Neural crest cell (in vitro differentiated cells): ENCODE results near the gene TMPRSS13. TPM values are rescaled to one million over a fixed set of nuclear protein-coding genes. Genes with fewer than 3 reads are reported as not detected.
A peak's percentile ranks its signal among the peaks of the same experiment; 100 is the strongest.

ENCODE experiments used
- DNase-seq: peaks from one replicate; pipeline ENCODE4 v3.0.0; 2021; ENCODE audit warnings: low read depth, mixed read lengths, low spot score
- H3K27ac Mint-ChIP-seq: one replicate; pipeline ENCODE4 v1.8.0; 2021; ENCODE audit warnings: mild to moderate bottlenecking, mixed read lengths; ENCODE audit not compliant: unreplicated experiment
- H3K27me3 Mint-ChIP-seq: 2 replicates; pipeline ENCODE4 v1.8.0; 2021; ENCODE audit warnings: low read depth, mild to moderate bottlenecking, mixed read lengths
- H3K36me3 Mint-ChIP-seq: 2 replicates; pipeline ENCODE4 v1.8.0; 2021; ENCODE audit warnings: low read depth, mild to moderate bottlenecking, mixed read lengths
- H3K4me1 Mint-ChIP-seq: 2 replicates; pipeline ENCODE4 v1.8.0; 2021; ENCODE audit warnings: mixed read lengths
- H3K4me3 Mint-ChIP-seq: one replicate; pipeline ENCODE4 v1.8.0; 2021; ENCODE audit warnings: mild to moderate bottlenecking, mixed read lengths
- H3K9me3 Mint-ChIP-seq: 2 replicates; pipeline ENCODE4 v1.8.0; 2021; ENCODE audit warnings: mixed read lengths
- CTCF ChIP-seq: fragments of 200-600 bp; sonication (generic); conservative IDR thresholded peaks from 2 replicates; pipeline ENCODE4 v1.5.0; 2021; ENCODE audit warnings: antibody characterized with exemption, mild to moderate bottlenecking
- total RNA-seq: library from RNA; stranded (reverse); gene quantifications from 2 replicates; pipeline ENCODE4 v1.2.1, GENCODE V29; 2021

The TMPRSS13 gene
- total RNA-seq, 1 donor from 2014 or later, result not detected

GRCh38 chr11:117973503-117973860, 44.3 kb upstream of the TMPRSS13 start:
- TF ChIP-seq CTCF, result no peak
- no peak for DNase-seq
- no peak overlapping the region for H3K4me3 Mint-ChIP-seq
- H3K27me3 Mint-ChIP-seq, result no peaks in the 10 kb centered on the region
- peaks cover 5% of the 10 kb centered on the region for H3K4me1 Mint-ChIP-seq
- H3K27ac Mint-ChIP-seq, result no peak overlapping the region
- H3K36me3 Mint-ChIP-seq, result no peaks in the 10 kb centered on the region
- no peaks in the 10 kb centered on the region for H3K9me3 Mint-ChIP-seq

GRCh38 chr11:117972629-117973502, 43.7 kb upstream of the TMPRSS13 start:
- Mint-ChIP-seq H3K27ac (peak overlapping the region; percentile 35), H3K27me3 (no peaks in the 10 kb centered on the region), H3K9me3 (no peaks in the 10 kb centered on the region), H3K4me3 (no peak overlapping the region), H3K36me3 (no peaks in the 10 kb centered on the region), H3K4me1 (peaks cover 5% of the 10 kb centered on the region)
- DNase-seq, result no peak
- TF ChIP-seq CTCF, result no peak

GRCh38 chr11:117972044-117972443, 42.8 kb upstream of the TMPRSS13 start:
- Mint-ChIP-seq H3K36me3 (no peaks in the 10 kb centered on the region), H3K27ac (no peak overlapping the region), H3K9me3 (no peaks in the 10 kb centered on the region), H3K4me3 (no peak overlapping the region), H3K4me1 (peaks cover 5% of the 10 kb centered on the region), H3K27me3 (no peaks in the 10 kb centered on the region)
- no peak for TF ChIP-seq CTCF
- no peak for DNase-seq

GRCh38 chr11:117970400-117971024, 41.3 kb upstream of the TMPRSS13 start:
- no peaks in the 10 kb centered on the region for H3K27me3 Mint-ChIP-seq
- H3K27ac Mint-ChIP-seq, result no peak overlapping the region

More at GRCh38 chr11:117970400-117971024, 41.3 kb upstream of the TMPRSS13 start:
- H3K36me3 Mint-ChIP-seq, result no peaks in the 10 kb centered on the region
- H3K4me3 Mint-ChIP-seq, result no peak overlapping the region
- H3K9me3 Mint-ChIP-seq, result no peaks in the 10 kb centered on the region
- DNase-seq, result no peak
- peaks cover 5% of the 10 kb centered on the region for H3K4me1 Mint-ChIP-seq
- TF ChIP-seq CTCF, result no peak
